Measurements from ENCODE around the gene ARL4D. TPM values are rescaled to one million over a fixed set of nuclear protein-coding genes. Genes with fewer than 3 reads are reported as not detected.
A peak's percentile ranks its signal among the peaks of the same experiment; 100 is the strongest.

The ARL4D gene
- total RNA-seq, 2 donors from 2014 or later = 3.5 to 21.0 TPM

GRCh38 chr17:43353393-43353792 lies 45.4 kb upstream of the ARL4D start:
- no peak for TF ChIP-seq CTCF (IDR thresholded peaks at IDR 0.05)

GRCh38 chr17:43354371-43354770 lies 44.4 kb upstream of the ARL4D start:
- no peak for TF ChIP-seq CTCF (IDR thresholded peaks at IDR 0.05)
- Histone ChIP-seq H3K36me3 (no peaks in the 10 kb centered on the region), H3K27ac (no peak overlapping the region), H3K4me3 (no peak overlapping the region), H3K9me3 (peaks cover 3% of the 10 kb centered on the region), H3K4me1 (ENCODE audit: control insufficient read depth in 1 of 2, low read depth in 2 of 2) (peaks cover 4 to 17% of the 10 kb centered on the region in 2 donors), H3K27me3 (replicated peaks; ENCODE audit: insufficient read depth) (no peaks in the 10 kb centered on the region)
- DNase-seq (ENCODE audit: low spot score) (no peak), ATAC-seq (ENCODE audit: insufficient number of reproducible peaks, low FRiP score, low read depth) (no peak)

More at GRCh38 chr17:43353393-43353792, 45.4 kb upstream of the ARL4D start:
- H3K27ac ChIP-seq = no peak overlapping the region
- peaks cover 4 to 14% of the 10 kb centered on the region in 2 donors for H3K4me1 ChIP-seq (ENCODE audit: control insufficient read depth in 1 of 2, low read depth in 2 of 2)
- ATAC-seq (ENCODE audit: insufficient number of reproducible peaks, low FRiP score, low read depth) = no peak
- H3K36me3 ChIP-seq = no peaks in the 10 kb centered on the region
- no peak for DNase-seq (ENCODE audit: low spot score)
- H3K27me3 ChIP-seq (replicated peaks; ENCODE audit: insufficient read depth) = no peaks in the 10 kb centered on the region
- H3K4me3 ChIP-seq = no peak overlapping the region
- H3K9me3 ChIP-seq = peaks cover 13% of the 10 kb centered on the region

- Histone ChIP-seq H3K9me3 (no peaks in the 10 kb centered on the region), H3K27me3 (replicated peaks; ENCODE audit: insufficient read depth) (no peaks in the 10 kb centered on the region), H3K4me3 (no peak overlapping the region), H3K36me3 (no peaks in the 10 kb centered on the region), H3K4me1 (ENCODE audit: control insufficient read depth in 1 of 2, low read depth in 2 of 2) (peaks cover 9 to 24% of the 10 kb centered on the region in 2 donors), H3K27ac (peak overlapping the region in 1 of 2 donors; percentile 6)
- DNase-seq (ENCODE audit: low spot score) (no peak), ATAC-seq (ENCODE audit: insufficient number of reproducible peaks, low FRiP score, low read depth) (no peak)
- TF ChIP-seq CTCF (IDR thresholded peaks at IDR 0.05) = no peak
Measured at GRCh38 chr17:43356450-43356849, 42.3 kb upstream of the ARL4D start.

- no peak for TF ChIP-seq CTCF (IDR thresholded peaks at IDR 0.05)
- no peaks in the 10 kb centered on the region for H3K36me3 ChIP-seq
- peak overlapping the region in 1 of 2 donors; percentile 6 for H3K27ac ChIP-seq
- peaks cover 9 to 26% of the 10 kb centered on the region in 2 donors for H3K4me1 ChIP-seq (ENCODE audit: control insufficient read depth in 1 of 2, low read depth in 2 of 2)
- H3K27me3 ChIP-seq (replicated peaks; ENCODE audit: insufficient read depth) = no peaks in the 10 kb centered on the region
- H3K9me3 ChIP-seq = no peaks in the 10 kb centered on the region
- ATAC-seq (ENCODE audit: insufficient number of reproducible peaks, low FRiP score, low read depth) = no peak
- no peak for DNase-seq (ENCODE audit: low spot score)
- no peak overlapping the region for H3K4me3 ChIP-seq
Measured at GRCh38 chr17:43356999-43357398, 41.8 kb upstream of the ARL4D start.

GRCh38 chr17:43359469-43360110 lies 39.2 kb upstream of the ARL4D start:
- DNase-seq (ENCODE audit: low spot score) (no peak), ATAC-seq (ENCODE audit: insufficient number of reproducible peaks, low FRiP score, low read depth) (no peak)
- no peak for TF ChIP-seq CTCF (IDR thresholded peaks at IDR 0.05)
- H3K36me3 ChIP-seq = no peaks in the 10 kb centered on the region
- peak overlapping the region; percentile 85 to 93 for H3K27ac ChIP-seq
- H3K9me3 ChIP-seq = no peaks in the 10 kb centered on the region
- peak overlapping the region; percentile 78 for H3K4me3 ChIP-seq
- H3K4me1 ChIP-seq (ENCODE audit: control insufficient read depth in 1 of 2, low read depth in 2 of 2) = peaks cover 13 to 30% of the 10 kb centered on the region in 2 donors
- H3K27me3 ChIP-seq (replicated peaks; ENCODE audit: insufficient read depth) = no peaks in the 10 kb centered on the region
